Mesenchymal stem cell (in vitro differentiated cells and primary cell): ENCODE results near the gene ATP5MG.

Source experiments
- DNase-seq: peaks from one replicate; pipeline ENCODE4 v3.0.0-alpha.2; 2013
- H2AFZ ChIP-seq: one replicate; pipeline ENCODE4 v1.6.1; 2013; ENCODE audit warnings: low read depth, mild to moderate bottlenecking, control low read depth, inconsistent platforms, low read length, moderate library complexity
- H2AK5ac ChIP-seq: 2 replicates; pipeline ENCODE4 v1.6.1; 2013; ENCODE audit warnings: low read length, moderate library complexity, mild to moderate bottlenecking, inconsistent platforms; ENCODE audit not compliant: severe bottlenecking
- H2BK120ac ChIP-seq: one replicate; pipeline ENCODE4 v1.6.1; 2013; ENCODE audit warnings: low read depth, mild to moderate bottlenecking, inconsistent platforms, low read length, moderate library complexity
- H2BK12ac ChIP-seq, 2 experiments: one replicate each; pipeline ENCODE4 v1.6.1; 2013; ENCODE audit warnings: inconsistent platforms in 2 of 2, low read length in 2 of 2, mild to moderate bottlenecking in 2 of 2, moderate library complexity in 2 of 2, control low read depth in 1 of 2
- H2BK15ac ChIP-seq: one replicate; pipeline ENCODE4 v1.6.1; 2013; ENCODE audit warnings: mild to moderate bottlenecking, low read depth, inconsistent platforms; ENCODE audit not compliant: poor library complexity, severe bottlenecking
- H2BK5ac ChIP-seq: 2 replicates; pipeline ENCODE4 v1.6.1; 2013; ENCODE audit warnings: low read depth, mild to moderate bottlenecking, low read length, control low read depth, inconsistent platforms; ENCODE audit not compliant: poor library complexity, severe bottlenecking
- H3K14ac ChIP-seq, 2 experiments: one replicate each; pipeline ENCODE4 v1.6.1; 2013; ENCODE audit warnings: inconsistent platforms in 2 of 2, low read length in 2 of 2, control low read depth in 1 of 2, mild to moderate bottlenecking in 1 of 2, moderate library complexity in 1 of 2
- H3K18ac ChIP-seq, 2 experiments: one replicate each; pipeline ENCODE4 v1.6.1; 2013; ENCODE audit warnings: inconsistent platforms in 2 of 2, low read length in 2 of 2, control low read depth in 1 of 2, low read depth in 1 of 2, mild to moderate bottlenecking in 1 of 2
- H3K23ac ChIP-seq, 2 experiments: one replicate each; pipeline ENCODE4 v1.6.1; 2013; ENCODE audit warnings: inconsistent platforms in 2 of 2, low read length in 2 of 2, mild to moderate bottlenecking in 2 of 2, moderate library complexity in 2 of 2, control low read depth in 1 of 2
- H3K27ac ChIP-seq: 2 replicates; pipeline ENCODE4 v1.5.1; 2013; ENCODE audit warnings: mild to moderate bottlenecking, moderate library complexity, low read length, control low read depth, inconsistent platforms; ENCODE audit not compliant: poor library complexity, severe bottlenecking
- H3K27me3 ChIP-seq, 2 experiments: 2 replicates each; pipeline versions ENCODE4 v1.6.1 to v1.7.0; 2013; ENCODE audit warnings: low read length in 2 of 2, mild to moderate bottlenecking in 2 of 2, moderate library complexity in 2 of 2, control low read depth in 1 of 2, inconsistent platforms in 1 of 2; ENCODE audit not compliant: control insufficient read depth in 1 of 2, insufficient read depth in 1 of 2
- H3K36me3 ChIP-seq, 2 experiments: 2 replicates each; pipeline versions ENCODE4 v1.6.1 to v1.7.0; 2013; ENCODE audit warnings: low read length in 2 of 2, control low read depth in 1 of 2, inconsistent platforms in 1 of 2, low read depth in 1 of 2, mild to moderate bottlenecking in 1 of 2; ENCODE audit not compliant: insufficient read depth in 2 of 2, control insufficient read depth in 1 of 2
- H3K4ac ChIP-seq, 2 experiments: one replicate each; pipeline ENCODE4 v1.6.1; 2013; ENCODE audit warnings: inconsistent platforms in 2 of 2, low read length in 2 of 2, mild to moderate bottlenecking in 2 of 2, moderate library complexity in 2 of 2, control low read depth in 1 of 2, low read depth in 1 of 2
- H3K4me1 ChIP-seq: 2 replicates; pipeline ENCODE4 v1.6.1; 2013; ENCODE audit warnings: low read depth, low read length, control low read depth; ENCODE audit not compliant: control insufficient read depth, insufficient read depth
- H3K4me2 ChIP-seq: 2 replicates; pipeline ENCODE4 v1.6.1; 2013; ENCODE audit warnings: low read length, mild to moderate bottlenecking, inconsistent platforms; ENCODE audit not compliant: poor library complexity, severe bottlenecking
- H3K4me3 ChIP-seq, 2 experiments: 2 replicates each; pipeline versions ENCODE4 v1.5.1 to v1.7.0; 2013; ENCODE audit warnings: low read length in 2 of 2, mild to moderate bottlenecking in 2 of 2, control low read depth in 1 of 2, low read depth in 1 of 2; ENCODE audit not compliant: insufficient read depth in 1 of 2
- H3K79me1 ChIP-seq: replicated peaks from 2 replicates; pipeline ENCODE4 v1.6.1; 2013; ENCODE audit warnings: mild to moderate bottlenecking, control low read depth, low read length, inconsistent platforms; ENCODE audit not compliant: poor library complexity, severe bottlenecking
- H3K9ac ChIP-seq: 2 replicates; pipeline ENCODE4 v1.7.0; 2013; ENCODE audit warnings: mild to moderate bottlenecking, low read length, moderate library complexity
- H3K9me3 ChIP-seq: 2 replicates; pipeline ENCODE4 v1.7.0; 2013; ENCODE audit warnings: mild to moderate bottlenecking, low read length; ENCODE audit not compliant: control insufficient read depth
- H4K8ac ChIP-seq: one replicate; pipeline ENCODE4 v1.6.1; 2013; ENCODE audit warnings: inconsistent platforms, mild to moderate bottlenecking, low read length, moderate library complexity
- H4K91ac ChIP-seq: one replicate; pipeline ENCODE4 v1.6.1; 2013; ENCODE audit warnings: mild to moderate bottlenecking, low read length, inconsistent platforms
- WGBS: methylation state at CpG from one replicate; pipeline ENCODE4 v1.1.7; 2013; ENCODE audit warnings: mixed read lengths; 5-methylcytosine and 5-hydroxymethylcytosine counted together

Gene ATP5MG

GRCh38 chr11:118417801-118418200, 16.4 kb downstream of the ATP5MG start:
- no peak overlapping the region for H4K8ac ChIP-seq
- H3K23ac ChIP-seq = no peak overlapping the region
- no peak for DNase-seq
- no peaks in the 10 kb centered on the region for H3K9me3 ChIP-seq
- H2BK120ac ChIP-seq = no peak overlapping the region
- H2BK12ac ChIP-seq = no peak overlapping the region
- no peaks in the 10 kb centered on the region for H3K27me3 ChIP-seq
- H2BK5ac ChIP-seq = no peak overlapping the region
- no peak overlapping the region for H2AK5ac ChIP-seq
- H3K4me1 ChIP-seq = peaks cover 8% of the 10 kb centered on the region
- WGBS = 33% methylated on average over 1 of the region's 4 CpGs
- H3K9ac ChIP-seq = no peak overlapping the region
- H2BK15ac ChIP-seq = no peak overlapping the region
- no peak overlapping the region for H3K4ac ChIP-seq
- no peak overlapping the region for H3K18ac ChIP-seq
- H4K91ac ChIP-seq = no peak overlapping the region
- H3K27ac ChIP-seq = peak overlapping the region; percentile 74
- no peak overlapping the region for H3K4me2 ChIP-seq
- H3K4me3 ChIP-seq = no peak overlapping the region
- H3K36me3 ChIP-seq = peaks cover 0 to 10% of the 10 kb centered on the region in 2 experiments
- H2AFZ ChIP-seq = no peak overlapping the region
- no peak overlapping the region for H3K14ac ChIP-seq
- peaks cover 7% of the 10 kb centered on the region for H3K79me1 ChIP-seq

DNA sequence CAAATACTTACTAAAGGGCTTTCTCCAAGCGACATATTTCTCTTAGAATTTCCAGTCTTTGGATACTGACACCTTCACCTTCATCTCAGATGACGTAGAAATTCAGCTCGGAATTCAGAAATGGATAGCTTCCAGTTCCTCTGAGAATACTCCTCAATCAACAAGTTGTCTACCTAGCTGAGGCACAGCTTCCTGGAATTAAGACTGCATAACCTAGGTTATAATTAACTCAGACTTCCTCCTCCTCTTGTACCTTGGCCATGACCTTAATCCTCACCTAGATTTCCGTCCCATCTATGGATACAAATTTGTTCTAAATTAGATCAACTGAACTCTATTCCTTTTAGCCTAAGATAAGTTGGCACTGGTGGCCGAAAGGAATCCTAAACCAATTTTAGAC, 17.4 kb downstream of the ATP5MG start:
- H3K27ac ChIP-seq = peak overlapping the region; percentile 60
- H3K9me3 ChIP-seq = no peaks in the 10 kb centered on the region
- H3K23ac ChIP-seq = no peak overlapping the region
- no peak overlapping the region for H3K4me2 ChIP-seq
- no peak overlapping the region for H2AFZ ChIP-seq
- H2BK5ac ChIP-seq = no peak overlapping the region
- peaks cover 8% of the 10 kb centered on the region for H3K4me1 ChIP-seq
- no peak overlapping the region for H4K91ac ChIP-seq
- no peak overlapping the region for H3K4me3 ChIP-seq
- H2BK15ac ChIP-seq = no peak overlapping the region
- H2BK120ac ChIP-seq = no peak overlapping the region
- no peak overlapping the region for H4K8ac ChIP-seq
- H3K9ac ChIP-seq = no peak overlapping the region
- no peak overlapping the region for H3K4ac ChIP-seq
- peaks cover 7% of the 10 kb centered on the region for H3K79me1 ChIP-seq
- H2BK12ac ChIP-seq = no peak overlapping the region
- H3K36me3 ChIP-seq = peaks cover 0 to 9% of the 10 kb centered on the region in 2 experiments
- no peak overlapping the region for H3K18ac ChIP-seq
- no peak overlapping the region for H2AK5ac ChIP-seq
- no peak overlapping the region for H3K14ac ChIP-seq
- no peaks in the 10 kb centered on the region for H3K27me3 ChIP-seq
- 92% methylated on average over 4 of the region's 5 CpGs for WGBS
- DNase-seq = no peak

GRCh38 chr11:118427707-118428106, 26.3 kb downstream of the ATP5MG start:
- Histone ChIP-seq H3K4me2 (no peak overlapping the region), H3K79me1 (no peaks in the 10 kb centered on the region), H3K23ac (no peak overlapping the region), H3K4ac (no peak overlapping the region), H3K27me3 (no peaks in the 10 kb centered on the region), H2BK120ac (no peak overlapping the region), H2BK15ac (no peak overlapping the region), H3K14ac (no peak overlapping the region), H2BK12ac (no peak overlapping the region), H3K9ac (no peak overlapping the region), H4K91ac (no peak overlapping the region), H3K36me3 (no peaks in the 10 kb centered on the region), H2BK5ac (no peak overlapping the region), H3K9me3 (no peaks in the 10 kb centered on the region), H4K8ac (no peak overlapping the region), H3K4me1 (peaks cover 6% of the 10 kb centered on the region), H2AFZ (no peak overlapping the region), H3K18ac (no peak overlapping the region), H2AK5ac (peak overlapping the region; percentile 69), H3K27ac (no peak overlapping the region), H3K4me3 (no peak overlapping the region)
- WGBS = 24% methylated on average over 1 of the region's 1 CpG
- DNase-seq = no peak

GRCh38 chr11:118430956-118431355, 29.6 kb downstream of the ATP5MG start:
- no peak overlapping the region for H2BK12ac ChIP-seq
- H2AFZ ChIP-seq = no peak overlapping the region
- H3K14ac ChIP-seq = no peak overlapping the region
- no peak for DNase-seq
- no peaks in the 10 kb centered on the region for H3K27me3 ChIP-seq
- no peak overlapping the region for H3K4ac ChIP-seq
- H2BK5ac ChIP-seq = no peak overlapping the region
- H3K36me3 ChIP-seq = no peaks in the 10 kb centered on the region
- H3K4me1 ChIP-seq = peaks cover 8% of the 10 kb centered on the region
- WGBS = 100% methylated on average over 1 of the region's 2 CpGs
- H4K8ac ChIP-seq = no peak overlapping the region
- H3K4me3 ChIP-seq = no peak overlapping the region
- H3K79me1 ChIP-seq = no peaks in the 10 kb centered on the region
- no peak overlapping the region for H2BK120ac ChIP-seq
- no peak overlapping the region for H3K9ac ChIP-seq
- H3K18ac ChIP-seq = no peak overlapping the region
- H3K27ac ChIP-seq = no peak overlapping the region
- no peak overlapping the region for H4K91ac ChIP-seq
- H2BK15ac ChIP-seq = no peak overlapping the region
- H3K23ac ChIP-seq = no peak overlapping the region
- no peak overlapping the region for H2AK5ac ChIP-seq
- no peak overlapping the region for H3K4me2 ChIP-seq
- no peaks in the 10 kb centered on the region for H3K9me3 ChIP-seq
